ENCODE measurements around the gene RAB3B. TPM values are rescaled to one million over a fixed set of nuclear protein-coding genes. Genes with fewer than 3 reads are reported as not detected.
"Not testable (repeated sequence)": the region's sequence is repeated elsewhere in the genome, so short reads cannot be mapped to it uniquely, and the experiment has no call there.

The RAB3B gene, protein sequence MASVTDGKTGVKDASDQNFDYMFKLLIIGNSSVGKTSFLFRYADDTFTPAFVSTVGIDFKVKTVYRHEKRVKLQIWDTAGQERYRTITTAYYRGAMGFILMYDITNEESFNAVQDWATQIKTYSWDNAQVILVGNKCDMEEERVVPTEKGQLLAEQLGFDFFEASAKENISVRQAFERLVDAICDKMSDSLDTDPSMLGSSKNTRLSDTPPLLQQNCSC
- total RNA-seq = 0.24 TPM
- polyA plus RNA-seq = 0.07 TPM
- long read RNA-seq, donor 1 = 0 reads
- long read RNA-seq, donor 2 = 0 reads
- long read RNA-seq, donor 3 = 0 reads
- long read RNA-seq, donor 4 = 0 reads
- long read RNA-seq, donor 5 = 0 reads
- long read RNA-seq, donor 6 = 0 reads
- long read RNA-seq, donor 7 = 0 reads
- long read RNA-seq, donor 8, partial matches to known transcripts = 5 of 33 reads
- long read RNA-seq, donor 8, other reads (novel, unspliced or antisense) = 28 of 33 reads
- long read RNA-seq, donor 9 = 0 reads
- long read RNA-seq, donor 10 = 0 reads

- Histone ChIP-seq H3K4me3 (ENCODE audit: low read length in 2 of 2) (peak within 1 kb of the TSS in 1 of 2 donors; percentile 64), H3K9me3 (ENCODE audit: control insufficient read depth in 2 of 2, insufficient read depth in 1 of 2, low read length in 1 of 2) (no peaks in the 10 kb centered on the region), H3K4me1 (ENCODE audit: control insufficient read depth in 2 of 2, insufficient read depth in 2 of 2, low read length in 2 of 2) (peaks cover 0 to 3% of the 10 kb centered on the region in 2 donors), H3K27ac (ENCODE audit: low read depth in 1 of 2, low read length in 1 of 2) (no peak within 1 kb of the TSS), H3K27me3 (ENCODE audit: control insufficient read depth in 2 of 2, insufficient read depth in 1 of 2, low read length in 1 of 2) (peaks cover 9 to 52% of the 10 kb centered on the region in 2 donors), H3K36me3 (ENCODE audit: control insufficient read depth in 2 of 2, insufficient read depth in 2 of 2, low read length in 1 of 2) (no peaks in the 10 kb centered on the region)
- under 1% methylated on average over 46 of the region's 46 CpGs for WGBS
- peak in 8 of 9 donors; percentile 13 to 59 (median 36) for DNase-seq (ENCODE audit: low read depth in 6 of 9, low spot score in 9 of 9)
Measured at GRCh38 chr1:51990478-51990965, at the start of gene RAB3B. RAB3B (minus strand) TSS chr1:51990700; CDS start chr1:51977117, 13,583 bp downstream.

DNA sequence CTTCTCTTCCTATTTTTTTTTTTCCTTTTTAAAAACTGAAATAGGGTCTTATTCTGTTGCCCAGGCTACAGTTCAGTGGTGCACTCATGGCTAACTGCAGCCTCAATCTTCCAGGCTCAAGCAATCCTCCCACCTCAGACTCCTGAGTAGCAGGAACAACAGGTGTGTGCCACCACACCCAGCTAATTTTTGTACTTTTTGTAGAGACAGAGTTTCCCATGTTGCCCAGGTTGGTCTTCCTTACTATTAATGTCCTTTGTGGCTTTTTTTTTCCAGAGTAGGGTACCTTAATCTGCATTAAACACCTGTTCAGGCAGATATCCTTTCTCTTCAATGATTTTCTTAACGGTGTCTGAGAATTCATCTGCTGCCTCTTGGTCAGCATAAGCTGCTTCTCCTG is 47.4 kb upstream of the RAB3B start:
- DNase-seq (ENCODE audit: low read depth in 6 of 9, low spot score in 9 of 9) = no peak
- H3K27me3 ChIP-seq (ENCODE audit: control insufficient read depth in 2 of 2, insufficient read depth in 1 of 2, low read length in 1 of 2) = no peaks in the 10 kb centered on the region
- H3K9me3 ChIP-seq (ENCODE audit: control insufficient read depth in 2 of 2, insufficient read depth in 1 of 2, low read length in 1 of 2) = no peaks in the 10 kb centered on the region
- peaks cover 0 to 4% of the 10 kb centered on the region in 2 donors for H3K4me1 ChIP-seq (ENCODE audit: control insufficient read depth in 2 of 2, insufficient read depth in 2 of 2, low read length in 2 of 2)
- peaks cover 20 to 22% of the 10 kb centered on the region in 2 donors for H3K36me3 ChIP-seq (ENCODE audit: control insufficient read depth in 2 of 2, insufficient read depth in 2 of 2, low read length in 1 of 2)
- H3K27ac ChIP-seq (ENCODE audit: low read depth in 1 of 2, low read length in 1 of 2) = no peak overlapping the region
- 98% methylated on average over 1 of the region's 1 CpG for WGBS
- H3K4me3 ChIP-seq (ENCODE audit: low read length in 2 of 2) = no peak overlapping the region

GRCh38 chr1:52037402-52037814 is 46.9 kb upstream of the RAB3B start:
- 97% methylated on average over 5 of the region's 5 CpGs for WGBS
- no peak for DNase-seq (ENCODE audit: low read depth in 6 of 9, low spot score in 9 of 9)
- Histone ChIP-seq H3K4me3 (ENCODE audit: low read length in 2 of 2) (no peak overlapping the region), H3K36me3 (ENCODE audit: control insufficient read depth in 2 of 2, insufficient read depth in 2 of 2, low read length in 1 of 2) (peaks cover 20 to 22% of the 10 kb centered on the region in 2 donors), H3K27me3 (ENCODE audit: control insufficient read depth in 2 of 2, insufficient read depth in 1 of 2, low read length in 1 of 2) (no peaks in the 10 kb centered on the region), H3K9me3 (ENCODE audit: control insufficient read depth in 2 of 2, insufficient read depth in 1 of 2, low read length in 1 of 2) (no peaks in the 10 kb centered on the region), H3K4me1 (ENCODE audit: control insufficient read depth in 2 of 2, insufficient read depth in 2 of 2, low read length in 2 of 2) (peaks cover 0 to 9% of the 10 kb centered on the region in 2 donors), H3K27ac (ENCODE audit: low read depth in 1 of 2, low read length in 1 of 2) (no peak overlapping the region)

- DNase-seq (ENCODE audit: low read depth in 6 of 9, low spot score in 9 of 9) = no peak
- 99% methylated on average over 2 of the region's 2 CpGs for WGBS
- peaks cover 10 to 16% of the 10 kb centered on the region in 2 donors for H3K36me3 ChIP-seq (ENCODE audit: control insufficient read depth in 2 of 2, insufficient read depth in 2 of 2, low read length in 1 of 2)
- H3K27ac ChIP-seq (ENCODE audit: low read depth in 1 of 2, low read length in 1 of 2) = peak overlapping the region; percentile 81 to 86
- no peaks in the 10 kb centered on the region for H3K9me3 ChIP-seq (ENCODE audit: control insufficient read depth in 2 of 2, insufficient read depth in 1 of 2, low read length in 1 of 2)
- H3K4me1 ChIP-seq (ENCODE audit: control insufficient read depth in 2 of 2, insufficient read depth in 2 of 2, low read length in 2 of 2) = peaks cover 8 to 16% of the 10 kb centered on the region in 2 donors
- no peaks in the 10 kb centered on the region for H3K27me3 ChIP-seq (ENCODE audit: control insufficient read depth in 2 of 2, insufficient read depth in 1 of 2, low read length in 1 of 2)
- H3K4me3 ChIP-seq (ENCODE audit: low read length in 2 of 2) = peak overlapping the region; percentile 55 to 87
Measured at GRCh38 chr1:52034050-52034384, 43.5 kb upstream of the RAB3B start.

DNA sequence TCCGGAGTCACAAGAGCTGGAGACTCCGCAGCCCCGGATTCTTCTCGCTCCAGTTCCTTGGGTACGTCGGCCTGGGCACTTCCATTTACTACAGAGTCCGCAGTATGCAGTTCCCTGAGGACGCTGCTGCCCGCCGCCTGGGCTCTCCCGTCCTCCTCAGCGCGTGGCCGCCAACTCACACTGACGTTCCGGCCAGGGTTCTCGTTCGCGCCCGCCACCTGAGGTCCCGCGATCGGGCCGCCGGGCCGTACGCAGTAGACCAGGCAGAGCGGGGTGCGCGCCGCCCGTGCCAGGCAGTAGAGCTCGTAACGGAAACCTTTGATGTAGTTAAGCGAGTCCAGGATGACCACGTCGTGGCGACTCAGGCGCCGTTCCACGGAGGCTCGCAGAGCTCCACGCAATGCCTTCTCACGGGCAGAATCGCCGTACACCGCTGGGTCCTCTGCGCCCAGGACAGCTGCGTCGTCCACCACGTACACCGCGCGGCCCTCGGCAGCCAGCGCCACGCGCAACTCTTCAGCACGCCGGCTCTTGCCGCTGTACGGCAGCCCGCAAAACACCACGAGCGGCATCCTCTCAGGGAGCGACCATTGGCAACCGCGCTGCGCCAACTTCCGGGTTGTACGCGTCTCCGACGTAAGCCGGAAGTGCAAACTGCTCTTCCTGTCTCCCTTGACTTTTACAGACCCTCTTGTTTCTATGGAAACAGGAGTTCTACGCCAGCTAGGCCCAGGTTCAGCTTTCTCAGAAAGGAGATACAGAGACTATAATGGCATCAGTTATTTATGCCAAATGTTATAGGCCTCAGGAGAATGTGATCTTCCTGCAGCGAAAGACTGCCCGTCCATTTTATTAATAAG is 42.9 kb upstream of the RAB3B start, which contains the start of gene KTI12:
KTI12 (minus strand) TSS at position 621 of the 860 bp plus-strand sequence; CDS start at position 572, 49 bp downstream.
- peak within 1 kb of the TSS; percentile 55 to 87 for H3K4me3 ChIP-seq (ENCODE audit: low read length in 2 of 2)
- H3K27ac ChIP-seq (ENCODE audit: low read depth in 1 of 2, low read length in 1 of 2) = peak within 1 kb of the TSS; percentile 81 to 86
- H3K27me3 ChIP-seq (ENCODE audit: control insufficient read depth in 2 of 2, insufficient read depth in 1 of 2, low read length in 1 of 2) = no peaks in the 10 kb centered on the region
- 3% methylated on average over 78 of the region's 78 CpGs for WGBS
- H3K36me3 ChIP-seq (ENCODE audit: control insufficient read depth in 2 of 2, insufficient read depth in 2 of 2, low read length in 1 of 2) = peaks cover 10 to 14% of the 10 kb centered on the region in 2 donors
- DNase-seq (ENCODE audit: low read depth in 6 of 9, low spot score in 9 of 9) = peak; percentile 78 to 95 (median 86)
- H3K4me1 ChIP-seq (ENCODE audit: control insufficient read depth in 2 of 2, insufficient read depth in 2 of 2, low read length in 2 of 2) = peaks cover 8 to 16% of the 10 kb centered on the region in 2 donors
- H3K9me3 ChIP-seq (ENCODE audit: control insufficient read depth in 2 of 2, insufficient read depth in 1 of 2, low read length in 1 of 2) = no peaks in the 10 kb centered on the region

DNA sequence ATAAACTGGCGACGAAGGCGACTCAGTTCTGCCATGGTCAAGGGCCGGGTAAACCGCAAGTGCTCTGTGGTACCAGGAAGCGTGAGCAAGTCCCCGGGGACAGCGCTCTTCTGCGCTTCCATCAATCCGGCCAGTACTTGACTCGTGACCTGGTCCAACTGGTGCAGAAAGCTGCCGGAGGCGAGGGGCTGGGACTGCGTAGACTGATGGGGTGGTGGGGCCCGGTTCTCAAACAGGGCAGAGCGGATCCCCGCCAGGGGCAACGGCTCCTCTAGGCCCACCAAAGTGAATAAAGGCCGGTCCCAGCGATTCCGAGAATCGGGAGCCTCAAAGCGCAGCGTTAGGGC is 42.3 kb upstream of the RAB3B start:
- peaks cover 8 to 16% of the 10 kb centered on the region in 2 donors for H3K4me1 ChIP-seq (ENCODE audit: control insufficient read depth in 2 of 2, insufficient read depth in 2 of 2, low read length in 2 of 2)
- peak overlapping the region; percentile 81 to 86 for H3K27ac ChIP-seq (ENCODE audit: low read depth in 1 of 2, low read length in 1 of 2)
- H3K36me3 ChIP-seq (ENCODE audit: control insufficient read depth in 2 of 2, insufficient read depth in 2 of 2, low read length in 1 of 2) = peaks cover 4 to 12% of the 10 kb centered on the region in 2 donors
- H3K27me3 ChIP-seq (ENCODE audit: control insufficient read depth in 2 of 2, insufficient read depth in 1 of 2, low read length in 1 of 2) = no peaks in the 10 kb centered on the region
- peak in 5 of 9 donors; percentile 2 to 40 (median 8) for DNase-seq (ENCODE audit: low read depth in 6 of 9, low spot score in 9 of 9)
- H3K4me3 ChIP-seq (ENCODE audit: low read length in 2 of 2) = peak overlapping the region; percentile 55 to 87
- H3K9me3 ChIP-seq (ENCODE audit: control insufficient read depth in 2 of 2, insufficient read depth in 1 of 2, low read length in 1 of 2) = no peaks in the 10 kb centered on the region
- 12% methylated on average over 24 of the region's 24 CpGs for WGBS

DNA sequence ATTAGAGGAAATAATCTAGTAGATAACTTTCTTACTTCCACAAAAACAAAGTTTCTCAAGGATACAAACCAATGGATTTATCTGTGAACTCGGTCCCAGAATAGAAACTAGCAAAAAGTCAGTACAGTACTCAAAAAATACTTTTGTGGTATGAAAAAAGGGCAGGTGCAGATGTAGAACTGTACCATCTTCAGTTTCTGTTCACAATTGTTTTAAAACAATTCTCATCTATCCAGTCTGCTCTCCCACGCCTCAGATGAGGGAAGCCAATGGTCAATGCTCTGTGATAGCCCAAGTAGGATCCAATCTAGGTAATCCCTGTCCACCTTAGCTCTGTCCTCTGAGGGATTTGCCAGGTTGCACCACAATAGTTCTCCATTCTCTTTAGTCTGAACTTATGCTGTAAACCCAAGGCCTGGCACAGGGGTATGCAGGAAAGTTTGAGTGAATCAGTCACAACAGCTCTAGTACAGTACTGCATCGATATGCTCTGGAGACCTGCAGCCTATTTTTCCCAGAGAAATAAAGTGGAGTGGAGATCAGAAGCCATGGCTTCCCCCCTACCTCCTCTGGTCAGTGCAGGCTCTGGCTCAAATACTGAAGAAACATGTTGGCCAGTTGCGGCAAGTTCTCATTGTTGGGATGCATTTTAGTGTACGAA is 41.8 kb upstream of the RAB3B start:
- H3K36me3 ChIP-seq (ENCODE audit: control insufficient read depth in 2 of 2, insufficient read depth in 2 of 2, low read length in 1 of 2) = peaks cover 0 to 11% of the 10 kb centered on the region in 2 donors
- DNase-seq (ENCODE audit: low read depth in 6 of 9, low spot score in 9 of 9) = peak in 5 of 9 donors; percentile 3 to 28 (median 4)
- H3K27me3 ChIP-seq (ENCODE audit: control insufficient read depth in 2 of 2, insufficient read depth in 1 of 2, low read length in 1 of 2) = no peaks in the 10 kb centered on the region
- peak overlapping the region in 1 of 2 donors; percentile 20 for H3K27ac ChIP-seq (ENCODE audit: low read depth in 1 of 2, low read length in 1 of 2)
- H3K9me3 ChIP-seq (ENCODE audit: control insufficient read depth in 2 of 2, insufficient read depth in 1 of 2, low read length in 1 of 2) = no peaks in the 10 kb centered on the region
- 72% methylated on average over 5 of the region's 5 CpGs for WGBS
- peaks cover 8 to 16% of the 10 kb centered on the region in 2 donors for H3K4me1 ChIP-seq (ENCODE audit: control insufficient read depth in 2 of 2, insufficient read depth in 2 of 2, low read length in 2 of 2)
- H3K4me3 ChIP-seq (ENCODE audit: low read length in 2 of 2) = peak overlapping the region; percentile 55 to 87

- not testable (repeated sequence) for DNase-seq (ENCODE audit: low read depth in 6 of 9, low spot score in 9 of 9); H3K27me3 ChIP-seq (ENCODE audit: control insufficient read depth in 2 of 2, insufficient read depth in 1 of 2, low read length in 1 of 2); H3K27ac ChIP-seq (ENCODE audit: low read depth in 1 of 2, low read length in 1 of 2); H3K9me3 ChIP-seq (ENCODE audit: control insufficient read depth in 2 of 2, insufficient read depth in 1 of 2, low read length in 1 of 2); H3K4me3 ChIP-seq (ENCODE audit: low read length in 2 of 2)
- 96% methylated on average over 5 of the region's 5 CpGs for WGBS
- H3K36me3 ChIP-seq (ENCODE audit: control insufficient read depth in 2 of 2, insufficient read depth in 2 of 2, low read length in 1 of 2) = peaks cover 5 to 37% of the 10 kb centered on the region in 2 donors
- H3K4me1 ChIP-seq (ENCODE audit: control insufficient read depth in 2 of 2, insufficient read depth in 2 of 2, low read length in 2 of 2) = peaks cover 8 to 15% of the 10 kb centered on the region in 2 donors
Measured at GRCh38 chr1:52028839-52029238, 38.3 kb upstream of the RAB3B start.

Data from thymus (tissue), 14 donors.